ENCODE data around the gene SKIL. TPM values are rescaled to one million over a fixed set of nuclear protein-coding genes. Genes with fewer than 3 reads are reported as not detected.

SKIL gene
- total and polyA plus RNA-seq, 4 donors, result 23.1 to 99.0 (median 44.8) TPM

- 62% methylated on average over 2 of the region's 2 CpGs for WGBS (ENCODE audit: insufficient coverage)
- H3K27ac ChIP-seq (ENCODE audit: low read depth, low read length), result peak overlapping the region; percentile 79
Measured at GRCh38 chr3:170426240-170426797, 68.8 kb downstream of the SKIL start.

GRCh38 chr3:170428095-170428494 is 70.6 kb downstream of the SKIL start:
- no peak overlapping the region for H3K27ac ChIP-seq (ENCODE audit: low read depth, low read length)
- no CpG with 5 or more reads among the region's 2 CpGs for WGBS (ENCODE audit: insufficient coverage)
- H3K9me3 ChIP-seq (ENCODE audit: control insufficient read depth, insufficient read depth, low read length), result no peaks in the 10 kb centered on the region
- H3K27me3 ChIP-seq (ENCODE audit: control insufficient read depth, insufficient read depth, low read length), result no peaks in the 10 kb centered on the region
- H3K4me1 ChIP-seq (ENCODE audit: control insufficient read depth, insufficient read depth, low read length), result peaks cover 14% of the 10 kb centered on the region
- H3K4me3 ChIP-seq (ENCODE audit: low read depth, low read length), result no peak overlapping the region
- DNase-seq (ENCODE audit: low read depth in 4 of 6, low spot score in 6 of 6), result no peak
- peaks cover 5% of the 10 kb centered on the region for H3K36me3 ChIP-seq (ENCODE audit: control insufficient read depth, insufficient read depth, low read length)

More at GRCh38 chr3:170426240-170426797, 68.8 kb downstream of the SKIL start:
- Histone ChIP-seq H3K4me3 (ENCODE audit: low read depth, low read length) (no peak overlapping the region), H3K36me3 (ENCODE audit: control insufficient read depth, insufficient read depth, low read length) (no peaks in the 10 kb centered on the region), H3K27me3 (ENCODE audit: control insufficient read depth, insufficient read depth, low read length) (no peaks in the 10 kb centered on the region), H3K4me1 (ENCODE audit: control insufficient read depth, insufficient read depth, low read length) (peaks cover 15% of the 10 kb centered on the region), H3K9me3 (ENCODE audit: control insufficient read depth, insufficient read depth, low read length) (no peaks in the 10 kb centered on the region)
- DNase-seq (ENCODE audit: low read depth in 4 of 6, low spot score in 6 of 6), result no peak

GRCh38 chr3:170429050-170429449 is 71.5 kb downstream of the SKIL start:
- Histone ChIP-seq H3K9me3 (ENCODE audit: control insufficient read depth, insufficient read depth, low read length) (no peaks in the 10 kb centered on the region), H3K36me3 (ENCODE audit: control insufficient read depth, insufficient read depth, low read length) (peaks cover 5% of the 10 kb centered on the region), H3K4me1 (ENCODE audit: control insufficient read depth, insufficient read depth, low read length) (peaks cover 14% of the 10 kb centered on the region), H3K27ac (ENCODE audit: low read depth, low read length) (peak overlapping the region; percentile 31), H3K27me3 (ENCODE audit: control insufficient read depth, insufficient read depth, low read length) (no peaks in the 10 kb centered on the region), H3K4me3 (ENCODE audit: low read depth, low read length) (no peak overlapping the region)
- peak in 1 of 6 donors; percentile 42 for DNase-seq (ENCODE audit: low read depth in 4 of 6, low spot score in 6 of 6)
- no CpG with 5 or more reads among the region's 1 CpG for WGBS (ENCODE audit: insufficient coverage)

- WGBS (ENCODE audit: insufficient coverage), result no CpG with 5 or more reads among the region's 3 CpGs
- Histone ChIP-seq H3K4me3 (ENCODE audit: low read depth, low read length) (no peak overlapping the region), H3K4me1 (ENCODE audit: control insufficient read depth, insufficient read depth, low read length) (peaks cover 7% of the 10 kb centered on the region), H3K9me3 (ENCODE audit: control insufficient read depth, insufficient read depth, low read length) (no peaks in the 10 kb centered on the region), H3K27me3 (ENCODE audit: control insufficient read depth, insufficient read depth, low read length) (no peaks in the 10 kb centered on the region), H3K27ac (ENCODE audit: low read depth, low read length) (no peak overlapping the region), H3K36me3 (ENCODE audit: control insufficient read depth, insufficient read depth, low read length) (peaks cover 5% of the 10 kb centered on the region)
- no peak for DNase-seq (ENCODE audit: low read depth in 4 of 6, low spot score in 6 of 6)
Measured at GRCh38 chr3:170431054-170431453, 73.5 kb downstream of the SKIL start.

- Histone ChIP-seq H3K4me1 (ENCODE audit: control insufficient read depth, insufficient read depth, low read length) (peaks cover 7% of the 10 kb centered on the region), H3K4me3 (ENCODE audit: low read depth, low read length) (no peak overlapping the region), H3K27ac (ENCODE audit: low read depth, low read length) (no peak overlapping the region), H3K27me3 (ENCODE audit: control insufficient read depth, insufficient read depth, low read length) (no peaks in the 10 kb centered on the region), H3K9me3 (ENCODE audit: control insufficient read depth, insufficient read depth, low read length) (no peaks in the 10 kb centered on the region), H3K36me3 (ENCODE audit: control insufficient read depth, insufficient read depth, low read length) (peaks cover 5% of the 10 kb centered on the region)
- no peak for DNase-seq (ENCODE audit: low read depth in 4 of 6, low spot score in 6 of 6)
- WGBS (ENCODE audit: insufficient coverage), result 97% methylated on average over 14 of the region's 14 CpGs
Measured at GRCh38 chr3:170432416-170432815, 74.9 kb downstream of the SKIL start.

- peaks cover 5% of the 10 kb centered on the region for H3K36me3 ChIP-seq (ENCODE audit: control insufficient read depth, insufficient read depth, low read length)
- no peaks in the 10 kb centered on the region for H3K27me3 ChIP-seq (ENCODE audit: control insufficient read depth, insufficient read depth, low read length)
- no peak overlapping the region for H3K4me3 ChIP-seq (ENCODE audit: low read depth, low read length)
- no peak for DNase-seq (ENCODE audit: low read depth in 4 of 6, low spot score in 6 of 6)
- H3K4me1 ChIP-seq (ENCODE audit: control insufficient read depth, insufficient read depth, low read length), result peaks cover 10% of the 10 kb centered on the region
- WGBS (ENCODE audit: insufficient coverage), result no CpG with 5 or more reads among the region's 2 CpGs
- peak overlapping the region; percentile 54 for H3K27ac ChIP-seq (ENCODE audit: low read depth, low read length)
- H3K9me3 ChIP-seq (ENCODE audit: control insufficient read depth, insufficient read depth, low read length), result no peaks in the 10 kb centered on the region
Measured at GRCh38 chr3:170436697-170437096, 79.2 kb downstream of the SKIL start.

GRCh38 chr3:170437176-170437575 is 79.7 kb downstream of the SKIL start:
- no CpG with 5 or more reads among the region's 4 CpGs for WGBS (ENCODE audit: insufficient coverage)
- H3K4me1 ChIP-seq (ENCODE audit: control insufficient read depth, insufficient read depth, low read length), result peaks cover 10% of the 10 kb centered on the region
- no peaks in the 10 kb centered on the region for H3K27me3 ChIP-seq (ENCODE audit: control insufficient read depth, insufficient read depth, low read length)
- H3K9me3 ChIP-seq (ENCODE audit: control insufficient read depth, insufficient read depth, low read length), result no peaks in the 10 kb centered on the region
- peak in 2 of 6 donors; percentile 66 to 81 for DNase-seq (ENCODE audit: low read depth in 4 of 6, low spot score in 6 of 6)
- peaks cover 5% of the 10 kb centered on the region for H3K36me3 ChIP-seq (ENCODE audit: control insufficient read depth, insufficient read depth, low read length)
- peak overlapping the region; percentile 54 for H3K27ac ChIP-seq (ENCODE audit: low read depth, low read length)
- no peak overlapping the region for H3K4me3 ChIP-seq (ENCODE audit: low read depth, low read length)

GRCh38 chr3:170437696-170438407 is 80.3 kb downstream of the SKIL start:
- no peaks in the 10 kb centered on the region for H3K9me3 ChIP-seq (ENCODE audit: control insufficient read depth, insufficient read depth, low read length)
- no peak for DNase-seq (ENCODE audit: low read depth in 4 of 6, low spot score in 6 of 6)
- no peaks in the 10 kb centered on the region for H3K27me3 ChIP-seq (ENCODE audit: control insufficient read depth, insufficient read depth, low read length)
- H3K4me1 ChIP-seq (ENCODE audit: control insufficient read depth, insufficient read depth, low read length), result peaks cover 7% of the 10 kb centered on the region
- H3K4me3 ChIP-seq (ENCODE audit: low read depth, low read length), result no peak overlapping the region
- WGBS (ENCODE audit: insufficient coverage), result 87% methylated on average over 6 of the region's 10 CpGs
- no peaks in the 10 kb centered on the region for H3K36me3 ChIP-seq (ENCODE audit: control insufficient read depth, insufficient read depth, low read length)
- H3K27ac ChIP-seq (ENCODE audit: low read depth, low read length), result peak overlapping the region; percentile 54

GRCh38 chr3:170438836-170439235 is 81.3 kb downstream of the SKIL start:
- no peak for DNase-seq (ENCODE audit: low read depth in 4 of 6, low spot score in 6 of 6)
- peaks cover 7% of the 10 kb centered on the region for H3K4me1 ChIP-seq (ENCODE audit: control insufficient read depth, insufficient read depth, low read length)
- H3K9me3 ChIP-seq (ENCODE audit: control insufficient read depth, insufficient read depth, low read length), result no peaks in the 10 kb centered on the region
- H3K27ac ChIP-seq (ENCODE audit: low read depth, low read length), result no peak overlapping the region
- H3K36me3 ChIP-seq (ENCODE audit: control insufficient read depth, insufficient read depth, low read length), result no peaks in the 10 kb centered on the region
- no peaks in the 10 kb centered on the region for H3K27me3 ChIP-seq (ENCODE audit: control insufficient read depth, insufficient read depth, low read length)
- H3K4me3 ChIP-seq (ENCODE audit: low read depth, low read length), result no peak overlapping the region
- WGBS (ENCODE audit: insufficient coverage), result no CpG with 5 or more reads among the region's 1 CpG

GRCh38 chr3:170440344-170440743 is 82.8 kb downstream of the SKIL start:
- Histone ChIP-seq H3K27ac (ENCODE audit: low read depth, low read length) (no peak overlapping the region), H3K9me3 (ENCODE audit: control insufficient read depth, insufficient read depth, low read length) (no peaks in the 10 kb centered on the region), H3K27me3 (ENCODE audit: control insufficient read depth, insufficient read depth, low read length) (no peaks in the 10 kb centered on the region), H3K36me3 (ENCODE audit: control insufficient read depth, insufficient read depth, low read length) (no peaks in the 10 kb centered on the region), H3K4me3 (ENCODE audit: low read depth, low read length) (no peak overlapping the region), H3K4me1 (ENCODE audit: control insufficient read depth, insufficient read depth, low read length) (peaks cover 7% of the 10 kb centered on the region)
- DNase-seq (ENCODE audit: low read depth in 4 of 6, low spot score in 6 of 6), result no peak
- 100% methylated on average over 2 of the region's 2 CpGs for WGBS (ENCODE audit: insufficient coverage)

Measured in spinal cord (tissue), 10 donors.